ENCODE results near the gene RHBDL2. TPM values are rescaled to one million over a fixed set of nuclear protein-coding genes. Genes with fewer than 3 reads are reported as not detected.

Gene RHBDL2
- total and polyA plus RNA-seq, 9 of the 15 experiments (the other 6 are each of a cell fraction or from before 2014, with no cell fraction given): not detected

DNA sequence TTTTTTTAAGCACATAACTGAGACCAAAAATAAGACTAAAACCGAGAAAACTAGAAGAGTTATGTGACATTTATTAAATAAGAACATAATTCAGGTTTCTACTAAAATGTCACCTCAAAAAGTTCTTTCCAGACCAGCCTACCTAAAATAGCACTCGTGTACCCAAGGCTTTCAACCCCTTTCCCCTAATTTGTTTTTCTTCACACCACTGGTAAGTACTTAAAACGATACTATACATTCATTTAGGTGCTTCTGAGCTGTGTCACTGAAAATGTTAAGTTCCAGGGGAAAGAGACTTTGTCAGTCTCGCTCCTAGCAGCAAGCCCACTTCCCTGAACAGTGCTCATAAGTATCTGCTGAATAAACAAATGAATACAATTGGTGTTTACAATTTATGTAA is 88.8 kb downstream of the RHBDL2 start:
- H3K27ac ChIP-seq (ENCODE audit: extremely low read depth, low read depth, low read length): no peak overlapping the region
- no peaks in the 10 kb centered on the region for H3K27me3 ChIP-seq (ENCODE audit: control insufficient read depth in 2 of 2, insufficient read depth in 2 of 2, low read length in 2 of 2)
- ChIA-PET POLR2A (interaction anchor here (0.6 to 0.7 kb wide), 4 partner anchors 8 to 539 kb away, joined by 3 to 4 read pairs (median 3); partner anchors contain the start of gene MACF1), CTCF (ENCODE audit: low intra/inter-chr PET ratio) (no interaction called here)
- no peak overlapping the region for H3K4me3 ChIP-seq
- no peaks in the 10 kb centered on the region for H3K9me3 ChIP-seq (replicated peaks; ENCODE audit: control insufficient read depth, insufficient read depth, low read depth, low read length)
- ATAC-seq (no peak), FAIRE-seq (no peak), DNase-seq (ENCODE audit: extremely low read depth in 1 of 4, low spot score in 3 of 4) (no peak)
- peaks cover 59% of the 10 kb centered on the region for H3K36me3 ChIP-seq (ENCODE audit: control insufficient read depth, insufficient read depth, low read length)
- H3K9me1 ChIP-seq (ENCODE audit: control insufficient read depth, insufficient read depth, low read length): no peaks in the 10 kb centered on the region
- no peak overlapping the region for H3K9ac ChIP-seq (ENCODE audit: insufficient read depth in 1 of 2, low read depth in 2 of 2, low read length in 2 of 2)
- H3K4me2 ChIP-seq (ENCODE audit: insufficient read depth, low read length): no peak overlapping the region
- 66% methylated on average over 4 of the region's 4 CpGs for WGBS (ENCODE audit: insufficient coverage, low coverage, missing lambda C conversion rate)
- BruUV-seq (replicated peaks): no TSS peak
- no peak overlapping the region for H2AFZ ChIP-seq (ENCODE audit: low read depth, low read length)
- in situ Hi-C loops (cut with MboI): no loop called here
- TF ChIP-seq SRSF1 (IDR thresholded peaks at IDR 0.05; ENCODE audit: low read depth, low read length) (no peak), AFF1 (IDR thresholded peaks at IDR 0.05; ENCODE audit: low read depth in 1 of 2, partially characterized antibody in 2 of 2) (no peak)
- intact Hi-C loops (cut with micrococcal nuclease): no loop called here
- H3K4me1 ChIP-seq (replicated peaks in 1 of 2; ENCODE audit: control insufficient read depth in 2 of 2, insufficient read depth in 2 of 2, low read length in 2 of 2): peaks cover 4 to 5% of the 10 kb centered on the region in 2 experiments; a peak in 4 of 5 replicates
- peaks cover 3% of the 10 kb centered on the region for H3K79me2 ChIP-seq (ENCODE audit: control insufficient read depth, insufficient read depth, low read length)
- H4K20me1 ChIP-seq (replicated peaks; ENCODE audit: control insufficient read depth, insufficient read depth, low read length): no peaks in the 10 kb centered on the region; the same call in none of the 2 replicates

Measured in K562 (cell line).